Omental fat pad (tissue), 4 donors: ENCODE data around the gene RIPK4. TPM values are rescaled to one million over a fixed set of nuclear protein-coding genes. Genes with fewer than 3 reads are reported as not detected.

Source experiments
- ATAC-seq: fragments of 150-250 bp; one replicate; pipeline ENCODE4 v1.9.1; 2016; ENCODE audit warnings: mild to moderate bottlenecking, moderate library complexity; ENCODE audit not compliant: low FRiP score
- DNase-seq: peaks from one replicate; pipeline ENCODE4 v3.0.0-alpha.2; 2019; ENCODE audit warnings: low spot score
- CTCF ChIP-seq, 3 donors: fragments of 450-650 bp; IDR thresholded peaks; one replicate each; pipeline ENCODE4 v1.5.1; 2016 to 2017; ENCODE audit warnings: antibody characterized with exemption in 3 of 3, mild to moderate bottlenecking in 3 of 3, moderate library complexity in 2 of 3
- total RNA-seq, 4 donors: library from RNA; depleted of rRNA; stranded (reverse); fragments of >200 nt; gene quantifications; one replicate each; pipeline ENCODE4 v1.1.0, GENCODE V29; 2016

RIPK4 gene
- total RNA-seq, 4 donors from 2014 or later = 2.5 to 17.7 (median 4.9) TPM; not detected in 1

- no peak for DNase-seq
- no peak for ATAC-seq
Measured at GRCh38 chr21:41776778-41777177, 9.9 kb upstream of the RIPK4 start.

GRCh38 chr21:41775149-41775472, 8.3 kb upstream of the RIPK4 start:
- DNase-seq = no peak
- no peak for TF ChIP-seq CTCF (IDR thresholded peaks at IDR 0.05)
- ATAC-seq = no peak

More at GRCh38 chr21:41776778-41777177, 9.9 kb upstream of the RIPK4 start:
- TF ChIP-seq CTCF (IDR thresholded peaks at IDR 0.05) = no peak

GRCh38 chr21:41774467-41775148, 7.8 kb upstream of the RIPK4 start:
- TF ChIP-seq CTCF (IDR thresholded peaks at IDR 0.05) = no peak
- ATAC-seq = no peak
- DNase-seq = no peak

GRCh38 chr21:41772351-41773080, 5.7 kb upstream of the RIPK4 start:
- no peak for ATAC-seq
- TF ChIP-seq CTCF (IDR thresholded peaks at IDR 0.05) = no peak
- DNase-seq = no peak

- ATAC-seq (no peak), DNase-seq (no peak)
- no peak for TF ChIP-seq CTCF (IDR thresholded peaks at IDR 0.05)
Measured at GRCh38 chr21:41771625-41771945, 4.7 kb upstream of the RIPK4 start.

GRCh38 chr21:41770901-41771624, 4.2 kb upstream of the RIPK4 start:
- ATAC-seq (no peak), DNase-seq (no peak)

More at GRCh38 chr21:41770901-41771624, 4.2 kb upstream of the RIPK4 start:
- no peak for TF ChIP-seq CTCF (IDR thresholded peaks at IDR 0.05)
